Testis (tissue), 3 donors: ENCODE data around the gene LELP1. TPM values are rescaled to one million over a fixed set of nuclear protein-coding genes. Genes with fewer than 3 reads are reported as not detected.

Source experiments
- DNase-seq: peaks from one replicate; pipeline ENCODE4 v3.0.0-alpha.2; 2019
- H3K27ac ChIP-seq, 2 donors: fragments of 200-600 bp; sonication (generic); one replicate each; pipeline ENCODE4 v1.5.1; 2019
- H3K27me3 ChIP-seq: fragments of 200-600 bp; sonication (generic); one replicate; pipeline ENCODE4 v1.5.1; 2019
- H3K36me3 ChIP-seq: fragments of 200-600 bp; sonication (generic); one replicate; pipeline ENCODE4 v1.5.1; 2017; ENCODE audit warnings: low read depth; ENCODE audit errors: missing control alignments
- H3K4me1 ChIP-seq: fragments of 200-600 bp; sonication (generic); one replicate; pipeline ENCODE4 v1.5.1; 2019
- H3K4me3 ChIP-seq, 2 donors: fragments of 200-600 bp; sonication (generic); one replicate each; pipeline ENCODE4 v1.5.1; 2017 to 2019
- H3K9me3 ChIP-seq: fragments of 200-600 bp; sonication (generic); one replicate; pipeline ENCODE4 v1.5.1; 2017
- CTCF ChIP-seq, 3 experiments: fragments of 450-650 bp in 2 of 3; fragments of 200-600 bp in 1 of 3; sonication (generic) in 1 of 3; IDR thresholded peaks; one replicate each; pipeline ENCODE4 v1.5.1; 2016 to 2019; ENCODE audit warnings: antibody characterized with exemption in 3 of 3, mild to moderate bottlenecking in 2 of 3, moderate library complexity in 1 of 3
- POLR2A ChIP-seq: fragments of 450-650 bp; IDR thresholded peaks from one replicate; pipeline ENCODE4 v1.6.1; 2017; ENCODE audit warnings: antibody characterized with exemption, mild to moderate bottlenecking, moderate library complexity
- WGBS, 2 donors: methylation state at CpG; one replicate each; pipeline ENCODE4 v1.1.5; 2018; 5-methylcytosine and 5-hydroxymethylcytosine counted together
- intact Hi-C: fragments of 100-400 bp; cut with DNase I; formaldehyde crosslinking; loops from one replicate; pipeline ENCODE4 v1.15.1; 2023; ENCODE audit warnings: low total_unique reads
- polyA plus RNA-seq: library from polyadenylated mRNA; stranded (reverse); fragments of 350-450 nt; fragmentation: Illumina TruSeq; extraction: RNeasy Lipid Tissue Mini Kit (QIAGEN cat#74804); gene quantifications from one replicate; pipeline ENCODE4 v1.2.3, GENCODE V29; 2014; ENCODE audit warnings: low read depth, low replicate concordance; ENCODE audit not compliant: insufficient read depth
- total RNA-seq, 2 donors: library from RNA; depleted of rRNA; stranded (reverse); fragments of >200 nt; gene quantifications; one replicate each; pipeline ENCODE4 v1.2.3, GENCODE V29; 2016

Gene LELP1
- total and polyA plus RNA-seq, 3 donors from 2014 or later = 124 to 847 (median 467) TPM

- 66 to 88% methylated on average over 4 of the region's 4 CpGs for WGBS, 2 donors
- no peaks in the 10 kb centered on the region for H3K36me3 ChIP-seq
- DNase-seq = no peak
- no peak overlapping the region for H3K4me3 ChIP-seq
- no peaks in the 10 kb centered on the region for H3K9me3 ChIP-seq
- TF ChIP-seq CTCF (IDR thresholded peaks at IDR 0.05) (no peak), POLR2A (no peak)
- H3K4me1 ChIP-seq = no peaks in the 10 kb centered on the region
- intact Hi-C loops = no loop called here
- no peak overlapping the region for H3K27ac ChIP-seq
- H3K27me3 ChIP-seq = no peaks in the 10 kb centered on the region
These were observed 8.0 kb upstream of the LELP1 start for GRCh38 chr1:153195216-153195615.

- Histone ChIP-seq H3K27me3 (no peaks in the 10 kb centered on the region), H3K9me3 (no peaks in the 10 kb centered on the region), H3K4me1 (no peaks in the 10 kb centered on the region), H3K27ac (no peak overlapping the region), H3K36me3 (no peaks in the 10 kb centered on the region), H3K4me3 (no peak overlapping the region)
- WGBS, 2 donors = 34 to 49% methylated on average over 4 of the region's 4 CpGs
- TF ChIP-seq POLR2A (no peak), CTCF (IDR thresholded peaks at IDR 0.05) (no peak)
- intact Hi-C loops = no loop called here
- no peak for DNase-seq
These were observed 1.2 kb upstream of the LELP1 start for GRCh38 chr1:153202006-153202405.

- Histone ChIP-seq H3K4me1 (no peaks in the 10 kb centered on the region), H3K27me3 (no peaks in the 10 kb centered on the region), H3K4me3 (no peak overlapping the region), H3K36me3 (no peaks in the 10 kb centered on the region), H3K9me3 (no peaks in the 10 kb centered on the region), H3K27ac (no peak overlapping the region)
- TF ChIP-seq CTCF (IDR thresholded peaks at IDR 0.05) (no peak), POLR2A (no peak)
- 93 to 94% methylated on average over 9 of the region's 9 CpGs for WGBS, 2 donors
- intact Hi-C loops = no loop called here
- no peak for DNase-seq
These were observed 3.4 kb downstream of the LELP1 start for GRCh38 chr1:153206631-153207030.

- H3K9me3 ChIP-seq = no peaks in the 10 kb centered on the region
- H3K4me3 ChIP-seq = no peak overlapping the region
- no peak for DNase-seq
- no peaks in the 10 kb centered on the region for H3K4me1 ChIP-seq
- no peaks in the 10 kb centered on the region for H3K27me3 ChIP-seq
- intact Hi-C loops = no loop called here
- TF ChIP-seq CTCF (IDR thresholded peaks at IDR 0.05) = no peak
- TF ChIP-seq POLR2A = no peak
- no peaks in the 10 kb centered on the region for H3K36me3 ChIP-seq
- WGBS, 2 donors = 55 to 60% methylated on average over 4 to 7 of the region's 7 CpGs
- H3K27ac ChIP-seq = no peak overlapping the region
These were observed 7.0 kb downstream of the LELP1 start for GRCh38 chr1:153210206-153210605.

GRCh38 chr1:153212201-153212600, 9.0 kb downstream of the LELP1 start:
- no peak overlapping the region for H3K4me3 ChIP-seq
- no peaks in the 10 kb centered on the region for H3K27me3 ChIP-seq
- 73 to 75% methylated on average over 5 of the region's 5 CpGs for WGBS, 2 donors
- no peak overlapping the region for H3K27ac ChIP-seq
- intact Hi-C loops = no loop called here
- DNase-seq = no peak
- no peak for TF ChIP-seq CTCF (IDR thresholded peaks at IDR 0.05)
- TF ChIP-seq POLR2A = no peak
- H3K36me3 ChIP-seq = no peaks in the 10 kb centered on the region
- no peaks in the 10 kb centered on the region for H3K4me1 ChIP-seq
- H3K9me3 ChIP-seq = no peaks in the 10 kb centered on the region
